Measurements from ENCODE around the gene ITPK1.

ITPK1 gene

DNA sequence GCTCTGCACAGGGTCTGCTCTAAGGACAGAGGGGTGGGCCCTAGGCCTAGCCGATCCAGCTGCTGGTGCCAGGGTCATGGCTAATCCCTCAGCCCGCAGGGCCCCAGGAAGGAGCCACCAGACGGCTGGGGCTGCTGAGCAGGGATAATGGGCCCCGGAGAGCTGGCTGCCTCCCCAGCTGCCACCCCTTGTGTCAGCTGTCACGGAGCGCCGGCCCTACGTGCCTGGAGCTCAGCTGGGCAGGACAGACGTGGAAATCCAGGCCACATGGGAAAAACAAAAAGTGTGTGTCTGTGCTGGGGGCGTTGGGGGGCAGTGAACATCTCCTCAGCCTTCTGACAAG is 156.6 kb downstream of the ITPK1 start:
- no peak for TF ChIP-seq EGR1 (IDR thresholded peaks at IDR 0.05)
- no peak for TF ChIP-seq TAF1 (IDR thresholded peaks at IDR 0.05; ENCODE audit: low read depth)
- TF ChIP-seq TCF12 (IDR thresholded peaks at IDR 0.05; ENCODE audit: low read depth), result no peak
- TF ChIP-seq, protein P1, sequence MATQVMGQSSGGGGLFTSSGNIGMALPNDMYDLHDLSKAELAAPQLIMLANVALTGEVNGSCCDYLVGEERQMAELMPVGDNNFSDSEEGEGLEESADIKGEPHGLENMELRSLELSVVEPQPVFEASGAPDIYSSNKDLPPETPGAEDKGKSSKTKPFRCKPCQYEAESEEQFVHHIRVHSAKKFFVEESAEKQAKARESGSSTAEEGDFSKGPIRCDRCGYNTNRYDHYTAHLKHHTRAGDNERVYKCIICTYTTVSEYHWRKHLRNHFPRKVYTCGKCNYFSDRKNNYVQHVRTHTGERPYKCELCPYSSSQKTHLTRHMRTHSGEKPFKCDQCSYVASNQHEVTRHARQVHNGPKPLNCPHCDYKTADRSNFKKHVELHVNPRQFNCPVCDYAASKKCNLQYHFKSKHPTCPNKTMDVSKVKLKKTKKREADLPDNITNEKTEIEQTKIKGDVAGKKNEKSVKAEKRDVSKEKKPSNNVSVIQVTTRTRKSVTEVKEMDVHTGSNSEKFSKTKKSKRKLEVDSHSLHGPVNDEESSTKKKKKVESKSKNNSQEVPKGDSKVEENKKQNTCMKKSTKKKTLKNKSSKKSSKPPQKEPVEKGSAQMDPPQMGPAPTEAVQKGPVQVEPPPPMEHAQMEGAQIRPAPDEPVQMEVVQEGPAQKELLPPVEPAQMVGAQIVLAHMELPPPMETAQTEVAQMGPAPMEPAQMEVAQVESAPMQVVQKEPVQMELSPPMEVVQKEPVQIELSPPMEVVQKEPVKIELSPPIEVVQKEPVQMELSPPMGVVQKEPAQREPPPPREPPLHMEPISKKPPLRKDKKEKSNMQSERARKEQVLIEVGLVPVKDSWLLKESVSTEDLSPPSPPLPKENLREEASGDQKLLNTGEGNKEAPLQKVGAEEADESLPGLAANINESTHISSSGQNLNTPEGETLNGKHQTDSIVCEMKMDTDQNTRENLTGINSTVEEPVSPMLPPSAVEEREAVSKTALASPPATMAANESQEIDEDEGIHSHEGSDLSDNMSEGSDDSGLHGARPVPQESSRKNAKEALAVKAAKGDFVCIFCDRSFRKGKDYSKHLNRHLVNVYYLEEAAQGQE (IDR thresholded peaks at IDR 0.05; ENCODE audit: low read depth), result no peak
- no peak for TF ChIP-seq FOXM1 (IDR thresholded peaks at IDR 0.05; ENCODE audit: borderline replicate concordance, low read depth)
- no peak for TF ChIP-seq EP300 (IDR thresholded peaks at IDR 0.05; ENCODE audit: borderline replicate concordance)

DNA sequence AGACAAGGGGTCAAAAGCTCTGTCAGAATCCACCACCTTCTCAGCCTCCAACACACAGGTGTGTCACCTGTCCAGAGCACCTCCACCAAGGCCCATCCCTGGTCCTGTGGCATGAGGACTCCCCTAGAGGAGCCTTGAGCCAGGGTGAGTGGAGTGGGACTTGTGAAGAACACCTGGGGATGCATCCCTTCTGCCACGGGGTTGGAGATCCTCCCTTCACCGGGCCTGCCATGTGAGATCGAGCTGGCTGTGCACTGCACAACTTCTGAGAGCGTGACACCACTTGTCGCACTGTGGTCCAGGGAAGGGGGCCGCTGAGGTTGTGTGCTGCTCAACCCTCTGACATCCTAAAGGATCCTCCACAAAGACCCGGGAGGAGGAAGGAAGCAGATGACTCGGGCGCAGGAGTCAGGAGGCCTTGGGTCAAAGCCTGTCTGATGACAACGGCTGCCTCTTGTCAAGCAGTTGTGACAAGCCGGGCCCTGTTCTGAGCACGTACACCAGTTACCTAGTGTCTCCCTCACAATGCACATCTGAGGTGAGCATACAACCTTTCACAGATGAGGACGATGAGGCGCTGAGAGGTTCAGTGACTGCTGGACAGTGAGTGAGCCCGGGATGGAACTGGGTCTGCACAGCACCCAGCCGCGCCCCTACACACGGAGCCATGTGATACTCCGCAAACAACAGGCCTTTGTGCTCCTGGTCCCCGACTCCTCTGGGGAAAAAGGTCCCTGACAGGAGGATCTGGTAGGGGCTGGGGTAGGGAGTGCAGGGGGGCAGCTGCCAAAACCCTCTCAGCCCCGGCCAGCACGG is 157.1 kb downstream of the ITPK1 start:
- no peak for TF ChIP-seq CEBPB (IDR thresholded peaks at IDR 0.05)
- TF ChIP-seq, protein P2, sequence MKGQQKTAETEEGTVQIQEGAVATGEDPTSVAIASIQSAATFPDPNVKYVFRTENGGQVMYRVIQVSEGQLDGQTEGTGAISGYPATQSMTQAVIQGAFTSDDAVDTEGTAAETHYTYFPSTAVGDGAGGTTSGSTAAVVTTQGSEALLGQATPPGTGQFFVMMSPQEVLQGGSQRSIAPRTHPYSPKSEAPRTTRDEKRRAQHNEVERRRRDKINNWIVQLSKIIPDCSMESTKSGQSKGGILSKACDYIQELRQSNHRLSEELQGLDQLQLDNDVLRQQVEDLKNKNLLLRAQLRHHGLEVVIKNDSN (IDR thresholded peaks at IDR 0.05), result no peak
- no peak for TF ChIP-seq EP300 (IDR thresholded peaks at IDR 0.05; ENCODE audit: borderline replicate concordance)
- TF ChIP-seq, protein P3, sequence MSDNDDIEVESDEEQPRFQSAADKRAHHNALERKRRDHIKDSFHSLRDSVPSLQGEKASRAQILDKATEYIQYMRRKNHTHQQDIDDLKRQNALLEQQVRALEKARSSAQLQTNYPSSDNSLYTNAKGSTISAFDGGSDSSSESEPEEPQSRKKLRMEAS (IDR thresholded peaks at IDR 0.05), result no peak
- no peak for TF ChIP-seq ZBTB7A (IDR thresholded peaks at IDR 0.05; ENCODE audit: low read depth)
- TF ChIP-seq EGR1 (IDR thresholded peaks at IDR 0.05), result no peak
- no peak for TF ChIP-seq TAF1 (IDR thresholded peaks at IDR 0.05; ENCODE audit: low read depth)
- no peak for TF ChIP-seq FOXM1 (IDR thresholded peaks at IDR 0.05; ENCODE audit: borderline replicate concordance, low read depth)
- no peak for TF ChIP-seq CREB1 (IDR thresholded peaks at IDR 0.05; ENCODE audit: low read depth)
- TF ChIP-seq, protein P1 (IDR thresholded peaks at IDR 0.05; ENCODE audit: low read depth), result no peak
- no peak for TF ChIP-seq TEAD4 (IDR thresholded peaks at IDR 0.05)
- TF ChIP-seq NFIC (IDR thresholded peaks at IDR 0.05), result no peak
- TF ChIP-seq YY1 (IDR thresholded peaks at IDR 0.05; ENCODE audit: low read depth), result no peak
- no peak for TF ChIP-seq TCF12 (IDR thresholded peaks at IDR 0.05; ENCODE audit: low read depth)
- no peak for TF ChIP-seq RAD21 (IDR thresholded peaks at IDR 0.05; ENCODE audit: low read depth)

DNA sequence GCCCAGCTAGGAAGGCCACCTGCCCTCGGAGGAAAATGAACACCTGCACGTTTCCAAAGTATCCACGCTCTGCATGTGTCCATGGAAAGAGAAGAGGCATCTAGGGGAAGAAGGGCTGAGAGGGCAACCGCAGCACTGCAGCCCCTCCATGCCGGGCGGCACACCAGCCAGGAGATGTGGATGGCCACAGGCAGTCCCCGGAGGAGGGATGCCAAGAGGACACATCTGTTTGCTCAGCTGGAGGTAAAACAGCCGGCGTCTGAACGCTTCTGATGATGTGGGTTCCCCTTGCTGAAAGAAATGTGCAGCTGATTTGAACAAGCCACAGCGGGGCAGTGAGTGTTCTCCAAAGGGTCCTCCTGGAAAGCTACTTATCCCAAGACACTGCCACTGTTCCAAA is 158.8 kb downstream of the ITPK1 start:
- no peak for TF ChIP-seq CEBPB (IDR thresholded peaks at IDR 0.05)
- TF ChIP-seq FOXM1 (IDR thresholded peaks at IDR 0.05; ENCODE audit: borderline replicate concordance, low read depth), result no peak

DNA sequence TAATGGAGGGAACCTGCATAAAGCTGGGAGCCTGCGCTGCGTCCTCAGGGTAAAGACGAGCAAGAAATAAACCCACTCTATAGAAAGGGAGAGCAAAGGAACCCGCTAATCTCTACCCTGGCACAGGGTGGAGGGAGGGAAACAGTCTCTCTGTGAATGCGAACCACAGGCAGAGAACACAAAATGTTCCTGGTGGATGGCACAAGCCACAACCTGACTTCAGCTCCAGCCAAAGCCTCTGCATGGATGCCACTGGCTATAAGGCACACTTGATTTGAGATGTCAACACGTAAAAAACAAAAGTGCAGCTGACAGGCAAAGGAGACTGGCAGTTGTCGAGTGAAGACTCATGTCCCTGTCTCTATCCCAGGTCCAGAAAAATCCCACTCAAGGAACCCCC is 160.3 kb downstream of the ITPK1 start:
- TF ChIP-seq EP300 (IDR thresholded peaks at IDR 0.05; ENCODE audit: borderline replicate concordance) (no peak), RAD21 (IDR thresholded peaks at IDR 0.05; ENCODE audit: low read depth) (no peak), TAF1 (IDR thresholded peaks at IDR 0.05; ENCODE audit: low read depth) (no peak), CEBPB (IDR thresholded peaks at IDR 0.05) (no peak), EGR1 (IDR thresholded peaks at IDR 0.05) (no peak), NFIC (IDR thresholded peaks at IDR 0.05) (no peak), YY1 (IDR thresholded peaks at IDR 0.05; ENCODE audit: low read depth) (no peak)
- TF ChIP-seq, protein P1 (IDR thresholded peaks at IDR 0.05; ENCODE audit: low read depth), result no peak
- TF ChIP-seq, protein P3 (IDR thresholded peaks at IDR 0.05), result no peak
- TF ChIP-seq, protein P2 (IDR thresholded peaks at IDR 0.05), result no peak

DNA sequence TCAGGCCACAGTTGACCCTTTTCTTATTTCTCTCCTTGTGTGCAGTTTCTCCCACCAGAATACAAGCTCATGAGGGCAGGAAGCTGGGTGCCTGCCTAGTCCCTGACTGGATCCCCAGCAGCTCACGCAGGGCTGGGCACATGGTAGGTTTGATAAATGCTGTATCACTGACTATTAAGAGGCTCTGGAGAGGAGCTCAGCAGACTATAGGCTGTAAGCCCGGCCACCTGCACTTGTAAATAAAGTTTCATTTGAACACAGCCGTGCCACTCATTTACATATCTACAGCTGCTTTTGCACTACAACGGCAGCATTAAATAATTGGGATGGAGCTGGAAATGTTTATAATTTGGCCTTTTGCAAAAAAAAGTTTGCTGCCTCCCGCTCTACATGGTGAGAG is 160.8 kb downstream of the ITPK1 start:
- no peak for TF ChIP-seq TCF12 (IDR thresholded peaks at IDR 0.05; ENCODE audit: low read depth)
- no peak for TF ChIP-seq FOXM1 (IDR thresholded peaks at IDR 0.05; ENCODE audit: borderline replicate concordance, low read depth)
- TF ChIP-seq, protein P1 (IDR thresholded peaks at IDR 0.05; ENCODE audit: low read depth), result no peak
- no peak for TF ChIP-seq YY1 (IDR thresholded peaks at IDR 0.05; ENCODE audit: low read depth)
- no peak for TF ChIP-seq TAF1 (IDR thresholded peaks at IDR 0.05; ENCODE audit: low read depth)
- TF ChIP-seq ZBTB7A (IDR thresholded peaks at IDR 0.05; ENCODE audit: low read depth), result no peak
- no peak for TF ChIP-seq CREB1 (IDR thresholded peaks at IDR 0.05; ENCODE audit: low read depth)
- TF ChIP-seq TEAD4 (IDR thresholded peaks at IDR 0.05), result no peak
- no peak for TF ChIP-seq CEBPB (IDR thresholded peaks at IDR 0.05)
- TF ChIP-seq, protein P2 (IDR thresholded peaks at IDR 0.05), result no peak
- TF ChIP-seq, protein P3 (IDR thresholded peaks at IDR 0.05), result no peak
- TF ChIP-seq RAD21 (IDR thresholded peaks at IDR 0.05; ENCODE audit: low read depth), result no peak
- TF ChIP-seq NFIC (IDR thresholded peaks at IDR 0.05), result no peak
- no peak for TF ChIP-seq EGR1 (IDR thresholded peaks at IDR 0.05)

Measured in Ishikawa (cell line).